Endodermal cell (in vitro differentiated cells): ENCODE measurements around the gene ARL15. TPM values are rescaled to one million over a fixed set of nuclear protein-coding genes. Genes with fewer than 3 reads are reported as not detected.

Source experiments
- DNase-seq: peaks from one replicate; pipeline ENCODE4 v3.0.0-alpha.2; 2017
- H3K27ac ChIP-seq: 2 replicates; pipeline ENCODE4 v1.5.1; 2013; ENCODE audit warnings: mild to moderate bottlenecking, low read depth, low read length, moderate library complexity
- H3K27me3 ChIP-seq: 2 replicates; pipeline ENCODE4 v1.6.1; 2013; ENCODE audit warnings: mild to moderate bottlenecking, low read length, moderate library complexity; ENCODE audit not compliant: insufficient read depth, control insufficient read depth, poor library complexity, severe bottlenecking
- H3K36me3 ChIP-seq: 2 replicates; pipeline ENCODE4 v1.7.0; 2013; ENCODE audit warnings: mild to moderate bottlenecking, low read length, moderate library complexity; ENCODE audit not compliant: control insufficient read depth, insufficient read depth
- H3K4me1 ChIP-seq: one replicate; pipeline ENCODE4 v1.7.0; 2013; ENCODE audit warnings: low read length; ENCODE audit not compliant: control insufficient read depth, insufficient read depth
- H3K4me3 ChIP-seq: 2 replicates; pipeline ENCODE4 v1.5.1; 2013; ENCODE audit warnings: mild to moderate bottlenecking, low read length, moderate library complexity
- H3K9ac ChIP-seq: 2 replicates; pipeline ENCODE4 v1.6.1; 2013; ENCODE audit warnings: mild to moderate bottlenecking, low read length, moderate library complexity; ENCODE audit not compliant: poor library complexity, severe bottlenecking; ENCODE audit errors: extremely low read depth
- H3K9me3 ChIP-seq: 2 replicates; pipeline ENCODE4 v1.6.1; 2013; ENCODE audit warnings: mild to moderate bottlenecking, low read length, moderate library complexity; ENCODE audit not compliant: control insufficient read depth
- H3K27ac Mint-ChIP-seq: 2 replicates; pipeline ENCODE4 v1.8.0; 2020; ENCODE audit warnings: mixed read lengths
- H3K27me3 Mint-ChIP-seq: 2 replicates; pipeline ENCODE4 v1.8.0; 2021; ENCODE audit warnings: mild to moderate bottlenecking, mixed read lengths; ENCODE audit not compliant: insufficient read depth
- H3K36me3 Mint-ChIP-seq: 2 replicates; pipeline ENCODE4 v1.8.0; 2020; ENCODE audit warnings: low read depth, mixed read lengths
- H3K4me1 Mint-ChIP-seq: 2 replicates; pipeline ENCODE4 v1.8.0; 2020; ENCODE audit warnings: mixed read lengths
- H3K4me3 Mint-ChIP-seq: 2 replicates; pipeline ENCODE4 v1.8.0; 2020; ENCODE audit warnings: mild to moderate bottlenecking, moderate library complexity, mixed read lengths
- H3K9me3 Mint-ChIP-seq: 2 replicates; pipeline ENCODE4 v1.8.0; 2020; ENCODE audit warnings: mild to moderate bottlenecking, mixed read lengths
- WGBS, 2 experiments: methylation state at CpG; one replicate each; pipeline versions ENCODE4 v1.1.5 to v1.1.7; 2013; ENCODE audit warnings: missing lambda C conversion rate in 2 of 2, mixed read lengths in 1 of 2; ENCODE audit not compliant: insufficient coverage in 1 of 2, insufficient read length in 1 of 2; 5-methylcytosine and 5-hydroxymethylcytosine counted together
- total RNA-seq, 2 donors: library from RNA; stranded (reverse); fragmentation: NEBNext Ultra II Directional in 1 of 2; extraction: Animal tissue kit (Norgen Biotek cat#: 25700) in 1 of 2; gene quantifications; 2 replicates in 1 of 2; 3 replicates in 1 of 2; pipeline ENCODE4 v1.2.1, GENCODE V29; 2021
- TF ChIP-seq, protein P1 (sequence below): fragments of 200-600 bp; sonication (generic); conservative IDR thresholded peaks from 2 replicates; pipeline ENCODE4 v1.5.0; 2021; ENCODE audit warnings: antibody characterized with exemption, mild to moderate bottlenecking

Gene ARL15
- total RNA-seq, 2 donors from 2014 or later, result 23.3 to 24.0 TPM

DNA sequence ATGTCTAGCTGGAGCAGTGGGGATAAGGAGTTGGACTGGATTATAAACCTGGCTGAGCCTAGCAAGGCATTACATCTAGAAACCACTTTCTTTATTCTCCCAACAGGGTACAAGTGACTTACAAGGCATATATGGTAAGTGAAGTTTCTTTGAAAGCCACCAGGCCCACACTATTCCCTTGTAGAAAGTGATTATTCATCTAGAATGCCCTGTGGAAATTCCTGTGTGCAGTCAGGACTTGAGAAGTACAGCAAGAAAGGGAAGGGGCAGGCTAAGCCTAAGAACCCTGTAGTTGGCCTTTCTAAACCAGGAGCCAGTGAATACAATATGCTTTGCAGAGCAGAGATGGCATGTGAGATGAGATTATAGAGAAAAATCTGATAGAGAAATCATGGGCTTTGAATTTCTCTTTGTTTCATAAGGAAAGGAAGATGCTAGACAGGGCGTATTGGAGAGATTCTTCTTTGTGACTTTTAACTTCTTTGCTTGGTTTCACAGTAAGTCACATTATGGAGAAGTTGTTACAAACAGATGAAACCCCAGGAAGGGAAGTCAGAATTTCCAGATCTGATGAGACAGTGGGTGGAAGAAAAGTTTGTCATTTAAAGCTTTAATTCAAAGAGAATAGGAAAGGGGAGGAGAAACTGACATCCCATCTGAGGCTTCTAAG lies 428.2 kb downstream of the ARL15 start:
- H3K27me3 ChIP-seq, result no peaks in the 10 kb centered on the region
- H3K9me3 ChIP-seq, result no peaks in the 10 kb centered on the region
- Mint-ChIP-seq H3K27ac (no peak overlapping the region), H3K4me3 (no peak overlapping the region), H3K4me1 (peaks cover 45% of the 10 kb centered on the region), H3K36me3 (peaks cover 2% of the 10 kb centered on the region), H3K27me3 (no peaks in the 10 kb centered on the region), H3K9me3 (peaks cover 1% of the 10 kb centered on the region)
- peaks cover 8% of the 10 kb centered on the region for H3K4me1 ChIP-seq
- no peak overlapping the region for H3K9ac ChIP-seq
- no peaks in the 10 kb centered on the region for H3K36me3 ChIP-seq
- H3K4me3 ChIP-seq, result no peak overlapping the region
- TF ChIP-seq, protein P1, sequence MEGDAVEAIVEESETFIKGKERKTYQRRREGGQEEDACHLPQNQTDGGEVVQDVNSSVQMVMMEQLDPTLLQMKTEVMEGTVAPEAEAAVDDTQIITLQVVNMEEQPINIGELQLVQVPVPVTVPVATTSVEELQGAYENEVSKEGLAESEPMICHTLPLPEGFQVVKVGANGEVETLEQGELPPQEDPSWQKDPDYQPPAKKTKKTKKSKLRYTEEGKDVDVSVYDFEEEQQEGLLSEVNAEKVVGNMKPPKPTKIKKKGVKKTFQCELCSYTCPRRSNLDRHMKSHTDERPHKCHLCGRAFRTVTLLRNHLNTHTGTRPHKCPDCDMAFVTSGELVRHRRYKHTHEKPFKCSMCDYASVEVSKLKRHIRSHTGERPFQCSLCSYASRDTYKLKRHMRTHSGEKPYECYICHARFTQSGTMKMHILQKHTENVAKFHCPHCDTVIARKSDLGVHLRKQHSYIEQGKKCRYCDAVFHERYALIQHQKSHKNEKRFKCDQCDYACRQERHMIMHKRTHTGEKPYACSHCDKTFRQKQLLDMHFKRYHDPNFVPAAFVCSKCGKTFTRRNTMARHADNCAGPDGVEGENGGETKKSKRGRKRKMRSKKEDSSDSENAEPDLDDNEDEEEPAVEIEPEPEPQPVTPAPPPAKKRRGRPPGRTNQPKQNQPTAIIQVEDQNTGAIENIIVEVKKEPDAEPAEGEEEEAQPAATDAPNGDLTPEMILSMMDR, result no peak
- no peak for DNase-seq
- 86 to 89% methylated on average over 1 of the region's 1 CpG for WGBS, 2 experiments
- H3K27ac ChIP-seq, result peak overlapping the region; percentile 62

DNA sequence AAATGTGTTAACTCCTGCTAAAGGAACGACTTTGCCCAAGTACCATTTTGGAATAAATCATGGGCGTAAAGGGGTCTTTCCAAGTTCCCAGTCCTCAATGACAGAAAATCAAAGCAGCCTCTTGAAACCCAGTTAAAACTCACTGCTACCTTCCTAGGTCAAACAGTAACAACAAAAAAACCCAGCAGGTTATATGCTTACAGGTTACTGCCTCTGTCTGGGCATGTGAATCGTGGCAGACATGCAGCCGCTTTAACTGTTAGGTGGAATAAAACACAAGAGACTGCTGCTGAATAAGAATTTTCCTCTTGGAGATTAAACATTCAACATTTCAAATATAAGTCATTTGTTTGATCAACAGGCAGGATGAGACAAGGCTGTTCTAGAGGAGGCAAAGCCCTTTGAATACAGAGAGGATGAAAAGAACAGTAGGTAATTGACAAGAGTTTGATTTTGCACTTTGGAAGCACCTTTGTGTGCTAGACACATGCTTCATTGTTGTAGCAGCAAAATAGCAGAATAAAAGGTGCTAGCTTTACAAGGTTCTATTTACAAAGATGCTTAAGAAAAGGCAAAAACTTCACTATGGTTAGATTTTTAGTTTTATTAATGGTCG lies 430.6 kb downstream of the ARL15 start:
- H3K27ac ChIP-seq, result peak overlapping the region; percentile 42
- H3K9me3 ChIP-seq, result peaks cover 3% of the 10 kb centered on the region
- Mint-ChIP-seq H3K27ac (no peak overlapping the region), H3K4me1 (peaks cover 36% of the 10 kb centered on the region), H3K36me3 (peaks cover 2% of the 10 kb centered on the region), H3K27me3 (no peaks in the 10 kb centered on the region), H3K4me3 (no peak overlapping the region), H3K9me3 (peaks cover 3% of the 10 kb centered on the region)
- 71 to 87% methylated on average over 1 to 5 of the region's 5 CpGs for WGBS, 2 experiments
- H3K4me1 ChIP-seq, result peaks cover 3% of the 10 kb centered on the region
- no peak overlapping the region for H3K4me3 ChIP-seq
- TF ChIP-seq, protein P1, result no peak
- H3K9ac ChIP-seq, result no peak overlapping the region
- no peak for DNase-seq
- no peaks in the 10 kb centered on the region for H3K36me3 ChIP-seq
- H3K27me3 ChIP-seq, result no peaks in the 10 kb centered on the region

DNA sequence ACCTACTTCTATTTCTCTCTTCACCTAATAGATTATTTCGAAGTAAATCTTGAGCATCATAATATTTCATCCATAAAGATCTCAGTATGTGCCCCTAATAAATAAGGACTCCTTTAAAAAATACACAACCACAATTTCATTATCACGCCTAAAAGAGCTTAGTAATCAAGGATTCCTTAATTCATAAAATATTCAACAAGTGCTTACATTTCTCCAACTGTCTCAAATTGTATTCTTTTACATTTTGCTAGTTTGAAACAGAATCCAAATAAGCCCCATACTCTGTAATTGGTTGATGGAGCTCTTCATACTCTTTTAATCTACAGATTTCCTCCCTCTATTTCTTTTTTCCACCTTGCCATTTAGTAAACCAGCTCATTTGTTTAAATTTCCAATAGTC lies 432.4 kb downstream of the ARL15 start:
- WGBS, 2 experiments, result 92 to 100% methylated on average over 2 of the region's 2 CpGs

More for the DNA sequence above, 432.4 kb downstream of the ARL15 start:
- Histone ChIP-seq H3K27ac (no peak overlapping the region), H3K4me1 (peaks cover 3% of the 10 kb centered on the region), H3K27me3 (no peaks in the 10 kb centered on the region), H3K9ac (no peak overlapping the region), H3K9me3 (peaks cover 21% of the 10 kb centered on the region), H3K4me3 (no peak overlapping the region), H3K36me3 (no peaks in the 10 kb centered on the region)
- Mint-ChIP-seq H3K27ac (no peak overlapping the region), H3K36me3 (peaks cover 3% of the 10 kb centered on the region), H3K9me3 (peaks cover 21% of the 10 kb centered on the region), H3K27me3 (no peaks in the 10 kb centered on the region), H3K4me1 (peaks cover 22% of the 10 kb centered on the region), H3K4me3 (no peak overlapping the region)
- DNase-seq, result no peak
- TF ChIP-seq, protein P1, result no peak
